Thyroid gland (tissue), 4 donors: ENCODE data around the gene REG1B. TPM values are rescaled to one million over a fixed set of nuclear protein-coding genes. Genes with fewer than 3 reads are reported as not detected.

Source experiments
- DNase-seq, 2 donors: peaks; one replicate each; pipeline ENCODE4 v3.0.0-alpha.2; 2019
- H3K27ac ChIP-seq, 3 donors: fragments of 200-600 bp; sonication (generic); 1 replicate in 2 of 3; 2 replicates in 1 of 3; pipeline ENCODE4 v1.5.1; 2016 to 2019; ENCODE audit warnings: mild to moderate bottlenecking in 1 of 3, moderate library complexity in 1 of 3
- H3K27me3 ChIP-seq: fragments of 200-600 bp; sonication (generic); one replicate; pipeline ENCODE4 v1.5.1; 2019
- H3K36me3 ChIP-seq, 2 donors: fragments of 200-600 bp; sonication (generic); one replicate each; pipeline ENCODE4 v1.5.1; 2016 to 2019
- H3K4me1 ChIP-seq, 2 donors: fragments of 200-600 bp; sonication (generic); one replicate each; pipeline ENCODE4 v1.5.1; 2017 to 2019
- H3K4me3 ChIP-seq, 3 donors: fragments of 200-600 bp; sonication (generic); replicated peaks in 1 of 3; 1 replicate in 2 of 3; 2 replicates in 1 of 3; pipeline ENCODE4 v1.5.1; 2016; ENCODE audit warnings: mild to moderate bottlenecking in 1 of 3
- H3K9me3 ChIP-seq: fragments of 200-600 bp; sonication (generic); one replicate; pipeline ENCODE4 v1.5.1; 2017
- CTCF ChIP-seq, 6 experiments: fragments of 200-600 bp in 3 of 6; fragments of 450-650 bp in 3 of 6; sonication (generic) in 3 of 6; IDR thresholded peaks; one replicate each; pipeline ENCODE4 v1.5.1; 2016 to 2019; ENCODE audit warnings: antibody characterized with exemption in 6 of 6, mild to moderate bottlenecking in 2 of 6, inconsistent platforms in 1 of 6, moderate library complexity in 1 of 6
- POLR2A ChIP-seq, 2 donors: fragments of 450-650 bp; IDR thresholded peaks; one replicate each; pipeline ENCODE4 v1.6.1; 2017; ENCODE audit warnings: antibody characterized with exemption in 2 of 2, mild to moderate bottlenecking in 2 of 2, moderate library complexity in 1 of 2
- WGBS, 2 donors: methylation state at CpG; one replicate each; pipeline ENCODE4 v1.1.5; 2017; 5-methylcytosine and 5-hydroxymethylcytosine counted together
- intact Hi-C: fragments of 100-400 bp; cut with DNase I; formaldehyde crosslinking; loops from one replicate; pipeline ENCODE4 v1.15.1; 2023
- total RNA-seq, 4 donors: library from RNA; depleted of rRNA; stranded (reverse); fragments of >200 nt; gene quantifications; one replicate each; pipeline ENCODE4 v1.2.3, GENCODE V29; 2016

Gene REG1B
- total RNA-seq, 4 donors from 2014 or later, result not detected

DNA sequence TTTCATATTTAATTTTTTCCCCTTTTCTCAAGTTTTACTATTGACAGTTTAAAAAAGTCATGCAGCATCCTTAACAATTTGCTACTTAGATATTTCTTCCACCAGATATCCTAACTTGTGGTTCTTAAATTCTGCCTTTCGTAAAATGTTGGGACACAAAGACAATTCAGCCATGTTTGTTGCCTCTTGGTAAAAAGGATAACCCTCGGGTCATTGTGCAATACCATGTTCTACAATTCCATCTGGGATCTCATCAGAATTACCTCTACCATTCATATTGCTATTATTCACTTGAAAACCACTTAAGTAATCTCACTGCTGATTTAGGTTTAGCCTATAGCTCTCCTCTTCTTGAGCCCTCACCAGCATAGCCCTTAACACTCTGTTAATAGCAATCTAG is 13.2 kb upstream of the REG1B start:
- intact Hi-C loops, result no loop called here
- H3K9me3 ChIP-seq, result no peaks in the 10 kb centered on the region
- no peaks in the 10 kb centered on the region for H3K27me3 ChIP-seq
- WGBS, 2 donors, result 81 to 88% methylated on average over 2 of the region's 2 CpGs
- no peak for TF ChIP-seq POLR2A (IDR thresholded peaks at IDR 0.05)
- no peak for TF ChIP-seq CTCF (IDR thresholded peaks at IDR 0.05)
- no peaks in the 10 kb centered on the region for H3K4me1 ChIP-seq
- H3K27ac ChIP-seq, result no peak overlapping the region
- no peak overlapping the region for H3K4me3 ChIP-seq
- DNase-seq, result no peak
- no peaks in the 10 kb centered on the region for H3K36me3 ChIP-seq

- no peaks in the 10 kb centered on the region for H3K4me1 ChIP-seq
- 93 to 100% methylated on average over 1 of the region's 1 CpG for WGBS, 2 donors
- no peak overlapping the region for H3K27ac ChIP-seq
- intact Hi-C loops, result no loop called here
- no peaks in the 10 kb centered on the region for H3K27me3 ChIP-seq
- no peaks in the 10 kb centered on the region for H3K9me3 ChIP-seq
- DNase-seq, result no peak
- no peaks in the 10 kb centered on the region for H3K36me3 ChIP-seq
- H3K4me3 ChIP-seq, result no peak overlapping the region
- TF ChIP-seq POLR2A (IDR thresholded peaks at IDR 0.05) (no peak), CTCF (IDR thresholded peaks at IDR 0.05) (no peak)
These were observed 12.5 kb upstream of the REG1B start for GRCh38 chr2:79100285-79100684.

DNA sequence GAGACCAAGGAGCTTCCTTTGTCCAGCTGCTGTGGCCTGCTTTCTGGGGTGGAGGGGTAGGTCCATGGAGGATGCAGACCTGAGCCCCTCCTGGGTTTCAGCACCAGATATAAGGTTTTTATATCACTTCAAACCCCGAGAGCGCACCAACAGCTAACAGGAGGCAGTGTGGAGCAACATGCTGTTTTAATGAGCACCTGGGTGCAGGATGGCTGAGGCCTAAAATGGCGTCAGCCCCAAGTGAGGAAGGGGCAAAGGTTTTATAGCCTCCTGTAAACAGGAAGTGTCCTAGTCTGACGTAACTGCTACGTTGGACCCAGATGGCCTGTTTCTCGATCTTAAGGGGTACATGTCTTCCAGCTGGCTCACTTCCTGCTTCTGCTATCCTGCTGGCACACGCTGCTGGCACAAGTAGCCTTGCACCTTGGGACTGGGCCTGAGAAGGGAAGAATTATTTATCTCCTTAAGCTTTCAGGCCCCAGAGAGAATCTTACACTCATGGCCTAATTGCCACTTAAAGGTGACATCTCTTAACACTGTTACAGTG is 11.4 kb upstream of the REG1B start:
- no peaks in the 10 kb centered on the region for H3K36me3 ChIP-seq
- no peaks in the 10 kb centered on the region for H3K4me1 ChIP-seq
- no peak overlapping the region for H3K4me3 ChIP-seq
- 74 to 86% methylated on average over 7 of the region's 7 CpGs for WGBS, 2 donors
- H3K27ac ChIP-seq, result no peak overlapping the region
- intact Hi-C loops, result no loop called here
- H3K27me3 ChIP-seq, result no peaks in the 10 kb centered on the region
- TF ChIP-seq CTCF (IDR thresholded peaks at IDR 0.05), result no peak
- DNase-seq, result no peak
- H3K9me3 ChIP-seq, result no peaks in the 10 kb centered on the region

GRCh38 chr2:79097843-79098242 is 10.1 kb upstream of the REG1B start:
- Histone ChIP-seq H3K4me1 (no peaks in the 10 kb centered on the region), H3K36me3 (no peaks in the 10 kb centered on the region), H3K9me3 (no peaks in the 10 kb centered on the region), H3K27me3 (no peaks in the 10 kb centered on the region), H3K4me3 (no peak overlapping the region), H3K27ac (no peak overlapping the region)
- TF ChIP-seq POLR2A (IDR thresholded peaks at IDR 0.05), result no peak
- TF ChIP-seq CTCF (IDR thresholded peaks at IDR 0.05), result no peak
- DNase-seq, result no peak
- intact Hi-C loops, result no loop called here
- WGBS, 2 donors, result 90 to 94% methylated on average over 6 of the region's 6 CpGs

DNA sequence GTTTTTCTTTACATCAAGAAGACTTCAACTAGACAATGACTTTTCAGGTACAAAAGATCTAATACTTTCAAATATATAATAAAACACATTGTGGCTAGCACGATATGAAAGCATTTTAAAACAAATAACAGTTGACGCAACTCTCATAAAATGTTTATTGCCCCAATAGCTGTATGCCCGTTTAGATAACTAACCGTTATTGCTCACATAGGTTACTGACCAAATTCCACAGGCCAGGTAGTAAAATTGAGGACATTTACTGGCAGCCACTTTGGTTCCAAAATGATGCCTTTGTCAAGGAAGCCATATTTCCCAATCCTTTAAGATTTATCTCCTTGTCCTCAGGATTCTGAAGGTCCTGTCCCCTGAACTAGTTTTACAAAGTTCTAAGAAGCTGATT is 2.9 kb upstream of the REG1B start:
- TF ChIP-seq CTCF (IDR thresholded peaks at IDR 0.05), result no peak
- TF ChIP-seq POLR2A (IDR thresholded peaks at IDR 0.05), result no peak
- 91 to 92% methylated on average over 4 of the region's 4 CpGs for WGBS, 2 donors
- DNase-seq, result no peak
- no peaks in the 10 kb centered on the region for H3K27me3 ChIP-seq
- H3K4me1 ChIP-seq, result no peaks in the 10 kb centered on the region
- H3K4me3 ChIP-seq, result no peak overlapping the region
- no peaks in the 10 kb centered on the region for H3K36me3 ChIP-seq
- no peak overlapping the region for H3K27ac ChIP-seq
- no peaks in the 10 kb centered on the region for H3K9me3 ChIP-seq
- intact Hi-C loops, result no loop called here
